Measurements from ENCODE around the gene STRN. TPM values are rescaled to one million over a fixed set of nuclear protein-coding genes. Genes with fewer than 3 reads are reported as not detected.

STRN gene
- total RNA-seq, 2 donors from 2014 or later, result 15.0 to 32.3 TPM

GRCh38 chr2:36886664-36887063 lies 79.7 kb downstream of the STRN start:
- Histone ChIP-seq H3K27me3 (replicated peaks; ENCODE audit: insufficient read depth) (no peaks in the 10 kb centered on the region), H3K36me3 (no peaks in the 10 kb centered on the region), H3K9me3 (no peaks in the 10 kb centered on the region), H3K4me1 (replicated peaks) (no peaks in the 10 kb centered on the region), H3K4me3 (no peak overlapping the region), H3K27ac (no peak overlapping the region)
- DNase-seq (ENCODE audit: low spot score), result no peak
- intact Hi-C loops (cut with DNase I), result no loop called here
- TF ChIP-seq POLR2A (IDR thresholded peaks at IDR 0.05) (no peak), POLR2AphosphoS5 (IDR thresholded peaks at IDR 0.05) (no peak)
- TF ChIP-seq, protein P1, sequence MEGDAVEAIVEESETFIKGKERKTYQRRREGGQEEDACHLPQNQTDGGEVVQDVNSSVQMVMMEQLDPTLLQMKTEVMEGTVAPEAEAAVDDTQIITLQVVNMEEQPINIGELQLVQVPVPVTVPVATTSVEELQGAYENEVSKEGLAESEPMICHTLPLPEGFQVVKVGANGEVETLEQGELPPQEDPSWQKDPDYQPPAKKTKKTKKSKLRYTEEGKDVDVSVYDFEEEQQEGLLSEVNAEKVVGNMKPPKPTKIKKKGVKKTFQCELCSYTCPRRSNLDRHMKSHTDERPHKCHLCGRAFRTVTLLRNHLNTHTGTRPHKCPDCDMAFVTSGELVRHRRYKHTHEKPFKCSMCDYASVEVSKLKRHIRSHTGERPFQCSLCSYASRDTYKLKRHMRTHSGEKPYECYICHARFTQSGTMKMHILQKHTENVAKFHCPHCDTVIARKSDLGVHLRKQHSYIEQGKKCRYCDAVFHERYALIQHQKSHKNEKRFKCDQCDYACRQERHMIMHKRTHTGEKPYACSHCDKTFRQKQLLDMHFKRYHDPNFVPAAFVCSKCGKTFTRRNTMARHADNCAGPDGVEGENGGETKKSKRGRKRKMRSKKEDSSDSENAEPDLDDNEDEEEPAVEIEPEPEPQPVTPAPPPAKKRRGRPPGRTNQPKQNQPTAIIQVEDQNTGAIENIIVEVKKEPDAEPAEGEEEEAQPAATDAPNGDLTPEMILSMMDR (IDR thresholded peaks at IDR 0.05), result no peak
- WGBS, result 96% methylated on average over 1 of the region's 1 CpG

DNA sequence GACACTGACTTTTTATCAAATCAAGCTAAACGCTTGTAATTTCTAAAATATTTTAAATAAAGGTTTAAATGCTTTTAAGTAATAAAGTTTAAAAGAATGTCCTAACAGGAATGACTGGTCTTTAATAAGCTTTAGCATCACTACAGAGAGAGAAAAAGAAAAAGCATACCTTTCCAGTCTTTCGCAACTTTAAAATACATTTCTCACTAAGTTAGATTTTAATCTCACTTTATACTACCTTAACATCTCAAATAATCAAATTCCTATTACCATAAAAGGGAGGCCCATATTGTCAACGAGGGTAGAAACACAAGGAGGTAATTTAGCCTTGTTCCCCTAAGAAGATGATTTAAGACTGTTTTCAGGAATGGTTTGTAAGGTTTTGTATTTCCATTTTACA lies 80.7 kb downstream of the STRN start:
- TF ChIP-seq POLR2AphosphoS5 (IDR thresholded peaks at IDR 0.05), result no peak
- no peak for DNase-seq (ENCODE audit: low spot score)
- WGBS, result 60% methylated on average over 3 of the region's 3 CpGs
- no peak overlapping the region for H3K27ac ChIP-seq
- H3K4me1 ChIP-seq (replicated peaks), result no peaks in the 10 kb centered on the region
- intact Hi-C loops (cut with DNase I), result no loop called here
- H3K4me3 ChIP-seq, result no peak overlapping the region
- no peaks in the 10 kb centered on the region for H3K9me3 ChIP-seq
- H3K36me3 ChIP-seq, result no peaks in the 10 kb centered on the region
- no peaks in the 10 kb centered on the region for H3K27me3 ChIP-seq (replicated peaks; ENCODE audit: insufficient read depth)

DNA sequence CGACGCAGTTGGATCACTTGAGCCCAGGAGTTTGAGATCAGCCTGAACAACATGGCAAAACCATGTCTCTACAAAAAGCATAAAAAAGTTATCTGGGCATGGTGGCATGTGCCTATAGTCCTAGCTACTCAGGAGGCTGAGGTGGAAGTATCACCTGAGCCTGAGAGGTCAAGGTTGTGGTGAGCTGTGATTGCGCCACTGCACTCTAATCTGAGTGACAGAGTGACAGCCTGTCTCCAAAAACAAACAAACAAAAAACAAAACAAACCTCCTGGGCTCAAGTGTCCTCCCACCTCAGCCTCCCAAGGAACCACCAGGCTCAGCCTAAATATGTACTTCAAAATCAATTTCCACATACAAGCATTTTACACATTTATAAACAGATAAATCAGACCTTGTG lies 83.8 kb downstream of the STRN start:
- 91% methylated on average over 3 of the region's 3 CpGs for WGBS
- Histone ChIP-seq H3K4me3 (no peak overlapping the region), H3K36me3 (peaks cover 0 to 4% of the 10 kb centered on the region in 2 donors), H3K27ac (no peak overlapping the region), H3K4me1 (replicated peaks) (no peaks in the 10 kb centered on the region), H3K27me3 (replicated peaks; ENCODE audit: insufficient read depth) (no peaks in the 10 kb centered on the region), H3K9me3 (no peaks in the 10 kb centered on the region)
- intact Hi-C loops (cut with DNase I), result no loop called here
- DNase-seq (ENCODE audit: low spot score), result no peak
- TF ChIP-seq POLR2AphosphoS5 (IDR thresholded peaks at IDR 0.05), result no peak
- TF ChIP-seq, protein P1 (IDR thresholded peaks at IDR 0.05), result no peak
- no peak for TF ChIP-seq POLR2A (IDR thresholded peaks at IDR 0.05)

DNA sequence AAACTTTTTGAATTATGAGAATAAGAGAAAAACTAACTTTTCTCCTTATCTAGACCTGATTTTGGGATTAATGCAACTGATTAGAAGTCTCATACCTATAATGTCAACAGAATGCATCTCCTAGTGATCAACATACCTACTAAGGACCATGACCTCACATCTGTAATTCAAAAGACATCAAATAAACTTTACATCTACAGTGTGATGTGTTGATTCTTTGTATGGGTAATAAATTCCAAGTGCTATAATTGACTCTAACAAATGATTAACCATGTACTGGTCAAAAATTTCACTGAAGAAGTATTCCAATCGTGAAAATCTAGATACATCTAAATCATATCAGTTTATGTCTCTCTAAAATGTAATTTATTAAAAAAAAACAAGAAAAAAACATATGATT lies 84.5 kb downstream of the STRN start:
- TF ChIP-seq POLR2AphosphoS5 (IDR thresholded peaks at IDR 0.05) (no peak), POLR2A (IDR thresholded peaks at IDR 0.05) (no peak)
- TF ChIP-seq, protein P1 (IDR thresholded peaks at IDR 0.05), result no peak
- DNase-seq (ENCODE audit: low spot score), result no peak
- Histone ChIP-seq H3K4me1 (replicated peaks) (no peaks in the 10 kb centered on the region), H3K27me3 (replicated peaks; ENCODE audit: insufficient read depth) (no peaks in the 10 kb centered on the region), H3K9me3 (no peaks in the 10 kb centered on the region), H3K36me3 (peaks cover 0 to 7% of the 10 kb centered on the region in 2 donors), H3K4me3 (no peak overlapping the region), H3K27ac (no peak overlapping the region)
- WGBS, result 69% methylated on average over 1 of the region's 1 CpG
- intact Hi-C loops (cut with DNase I), result no loop called here

DNA sequence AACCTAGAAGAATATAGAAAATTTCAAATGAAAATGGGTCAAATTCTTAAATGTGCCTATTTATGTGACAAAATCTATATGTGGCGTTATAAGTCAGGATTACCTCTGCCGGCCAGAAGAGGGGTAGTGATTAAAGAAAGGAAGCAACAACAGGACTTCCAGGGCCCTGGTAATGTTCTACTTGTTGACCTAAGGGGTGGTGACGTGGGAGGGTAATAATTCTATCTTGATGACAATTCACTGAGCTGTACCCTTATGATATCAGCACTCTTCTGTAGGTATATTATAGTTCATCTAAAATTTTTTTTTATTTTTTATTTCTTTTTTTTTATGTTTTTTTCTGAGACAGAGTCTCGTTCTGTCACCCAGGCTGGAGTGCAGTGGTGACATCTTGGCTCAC lies 87.9 kb downstream of the STRN start:
- H3K36me3 ChIP-seq, result peaks cover 0 to 7% of the 10 kb centered on the region in 2 donors
- H3K27me3 ChIP-seq (replicated peaks; ENCODE audit: insufficient read depth), result no peaks in the 10 kb centered on the region
- TF ChIP-seq POLR2A (IDR thresholded peaks at IDR 0.05), result no peak
- no peak for TF ChIP-seq POLR2AphosphoS5 (IDR thresholded peaks at IDR 0.05)
- TF ChIP-seq, protein P1 (IDR thresholded peaks at IDR 0.05), result no peak

More for the DNA sequence above, 87.9 kb downstream of the STRN start:
- no peak overlapping the region for H3K4me3 ChIP-seq
- intact Hi-C loops (cut with DNase I), result no loop called here
- no peak overlapping the region for H3K27ac ChIP-seq
- WGBS, result 94% methylated on average over 4 of the region's 4 CpGs
- H3K9me3 ChIP-seq, result no peaks in the 10 kb centered on the region
- no peak for DNase-seq (ENCODE audit: low spot score)
- H3K4me1 ChIP-seq (replicated peaks), result no peaks in the 10 kb centered on the region

All from prostate gland (tissue), 2 donors.